SK-N-SH (cell line): ENCODE measurements around the gene SLC7A11. TPM values are rescaled to one million over a fixed set of nuclear protein-coding genes. Genes with fewer than 3 reads are reported as not detected.

ENCODE experiments used
- CTCF ChIA-PET: fragments of 300-600, 350-600 bp; formaldehyde crosslinking; extraction: SDS; loops from one replicate; lab custom pipeline; 2021; lab: Yijun Ruan, JAX
- POLR2A ChIA-PET: fragments of 350-600 bp; sonication (Branson Sonifier 250); formaldehyde crosslinking; extraction: SDS; loops from one replicate; lab custom pipeline; 2020; ENCODE audit warnings: antibody characterized with exemption, inconsistent platforms; lab: Yijun Ruan, JAX
- DNase-seq: peaks from one replicate; pipeline ENCODE4 v3.0.0; 2012
- H2AFZ ChIP-seq: fragments of 200-600 bp; sonication (generic); 2 replicates; pipeline ENCODE4 v1.8.1; 2016; ENCODE audit warnings: antibody characterized with exemption, mild to moderate bottlenecking, low read depth
- H3F3A ChIP-seq: fragments of 200-600 bp; sonication (generic); replicated peaks from 2 replicates; pipeline ENCODE3; 2016; ENCODE audit warnings: antibody characterized with exemption, mild to moderate bottlenecking; ENCODE audit not compliant: insufficient read depth
- H3K27ac ChIP-seq, 2 experiments: fragments of 200-500 bp in 1 of 2; fragments of 200-600 bp in 1 of 2; sonication (Bioruptor generic) in 1 of 2; sonication (generic), shearing (Covaris generic) in 1 of 2; 2 replicates each; pipeline versions ENCODE4 v1.5.1 to v1.6.1; 2014 to 2016; ENCODE audit warnings: low read depth in 2 of 2, inconsistent platforms in 1 of 2, low read length in 1 of 2, mild to moderate bottlenecking in 1 of 2, mixed read lengths in 1 of 2
- H3K27me3 ChIP-seq: fragments of 200-600 bp; sonication (generic), shearing (Covaris generic); 2 replicates; pipeline ENCODE4 v1.6.1; 2016; ENCODE audit warnings: mixed run types; ENCODE audit not compliant: insufficient read depth
- H3K36me3 ChIP-seq, 2 experiments: fragments of 200-500 bp in 1 of 2; fragments of 200-600 bp in 1 of 2; sonication (Bioruptor generic) in 1 of 2; sonication (generic) in 1 of 2; replicated peaks in 1 of 2; 2 replicates each; pipeline versions ENCODE3 to v1.5.1; 2014 to 2016; ENCODE audit warnings: low read length in 1 of 2, mild to moderate bottlenecking in 1 of 2; ENCODE audit not compliant: insufficient read depth in 2 of 2, control insufficient read depth in 1 of 2
- H3K4me1 ChIP-seq, 2 experiments: fragments of 200-500 bp in 1 of 2; fragments of 200-600 bp in 1 of 2; sonication (Bioruptor generic) in 1 of 2; sonication (generic), shearing (Covaris generic) in 1 of 2; 2 replicates each; pipeline versions ENCODE4 v1.5.1 to v1.6.1; 2014 to 2016; ENCODE audit warnings: low read depth in 1 of 2, low read length in 1 of 2, mixed run types in 1 of 2; ENCODE audit not compliant: insufficient read depth in 2 of 2, control insufficient read depth in 1 of 2
- H3K4me2 ChIP-seq: fragments of 200-600 bp; sonication (generic), shearing (Covaris generic); 2 replicates; pipeline ENCODE4 v1.6.1; 2017; ENCODE audit warnings: mixed run types
- H3K4me3 ChIP-seq, 2 experiments: fragments of 200-500 bp in 1 of 2; fragments of 200-600 bp in 1 of 2; sonication (Bioruptor generic) in 1 of 2; sonication (generic), shearing (Covaris generic) in 1 of 2; 2 replicates each; pipeline versions ENCODE4 v1.5.1 to v1.8.1; 2014 to 2016; ENCODE audit warnings: low read depth in 2 of 2, inconsistent platforms in 1 of 2, low read length in 1 of 2, mild to moderate bottlenecking in 1 of 2, mixed read lengths in 1 of 2, moderate library complexity in 1 of 2
- H3K79me2 ChIP-seq: fragments of 200-600 bp; sonication (generic); 2 replicates; pipeline ENCODE4 v1.8.1; 2017; ENCODE audit warnings: mild to moderate bottlenecking; ENCODE audit not compliant: insufficient read depth
- H3K9ac ChIP-seq: fragments of 200-600 bp; sonication (generic); 2 replicates; pipeline ENCODE4 v1.6.1; 2017; ENCODE audit warnings: mixed run types
- H3K9me2 ChIP-seq: fragments of 200-600 bp; sonication (generic); 2 replicates; pipeline ENCODE4 v1.6.1; 2017; ENCODE audit warnings: mixed run types
- H3K9me3 ChIP-seq: fragments of 200-600 bp; sonication (generic); 2 replicates; pipeline ENCODE4 v1.6.1; 2017; ENCODE audit warnings: mixed run types, mild to moderate bottlenecking, moderate library complexity
- H4K20me1 ChIP-seq: fragments of 200-600 bp; sonication (generic); 2 replicates; pipeline ENCODE4 v1.6.1; 2017; ENCODE audit warnings: mild to moderate bottlenecking, mixed run types; ENCODE audit not compliant: insufficient read depth
- CHD2 ChIP-seq: fragments of 150-350 bp; IDR thresholded peaks from 2 replicates; pipeline ENCODE4 v1.6.1; 2018; ENCODE audit warnings: low read length; ENCODE audit not compliant: partially characterized antibody
- EP300 ChIP-seq, 2 experiments: IDR thresholded peaks; 2 replicates each; pipeline versions ENCODE4 v1.4.0 to v1.6.1; 2012; ENCODE audit warnings: borderline replicate concordance in 1 of 2, low read depth in 1 of 2, low read length in 1 of 2
- EZH2phosphoT487 ChIP-seq: fragments of 200-600 bp; sonication (generic); IDR thresholded peaks from 2 replicates; pipeline ENCODE4 v1.6.1; 2017; ENCODE audit warnings: low read depth, mixed run types, mild to moderate bottlenecking, antibody characterized with exemption, moderate library complexity, borderline replicate concordance
- FOXJ3 ChIP-seq: sonication (generic); formaldehyde crosslinking; IDR thresholded peaks from 2 replicates; pipeline ENCODE4 v1.5.1; 2020; ENCODE audit warnings: mild to moderate bottlenecking, missing genetic modification reagents
- FOXM1 ChIP-seq: IDR thresholded peaks from 2 replicates; pipeline ENCODE4 v1.4.0; 2012; ENCODE audit warnings: low read depth, mild to moderate bottlenecking
- GATA2 ChIP-seq: sonication (generic); formaldehyde crosslinking; IDR thresholded peaks from 2 replicates; pipeline ENCODE4 v1.5.0; 2020; ENCODE audit warnings: mild to moderate bottlenecking, missing genetic modification reagents
- JUND ChIP-seq: IDR thresholded peaks from 2 replicates; pipeline ENCODE4 v1.4.0; 2012
- MEF2A ChIP-seq: IDR thresholded peaks from 2 replicates; pipeline ENCODE4 v1.4.0; 2012; ENCODE audit warnings: low read depth, borderline replicate concordance
- MXI1 ChIP-seq: IDR thresholded peaks from 2 replicates; pipeline ENCODE4 v1.6.1; 2012; ENCODE audit warnings: mild to moderate bottlenecking, low read depth, low read length, improper control_type of control experiment
- NFIC ChIP-seq: IDR thresholded peaks from 2 replicates; pipeline ENCODE4 v1.4.0; 2012; ENCODE audit warnings: borderline replicate concordance
- NRF1 ChIP-seq: IDR thresholded peaks from 2 replicates; pipeline ENCODE4 v1.6.1; 2012; ENCODE audit warnings: low read depth, mild to moderate bottlenecking, low read length
- RCOR1 ChIP-seq: fragments of 150-350 bp; IDR thresholded peaks from 2 replicates; pipeline ENCODE4 v1.6.1; 2017; ENCODE audit warnings: antibody characterized with exemption, low read length
- SIN3A ChIP-seq: IDR thresholded peaks from 2 replicates; pipeline ENCODE4 v1.6.1; 2012; ENCODE audit warnings: low read depth, mild to moderate bottlenecking, low read length, moderate library complexity, borderline replicate concordance
- SMC3 ChIP-seq: IDR thresholded peaks from 2 replicates; pipeline ENCODE4 v1.6.1; 2012; ENCODE audit warnings: low read depth, low read length, improper control_type of control experiment
- YY1 ChIP-seq: IDR thresholded peaks from 2 replicates; pipeline ENCODE4 v1.4.0; 2012; ENCODE audit warnings: low read depth, mild to moderate bottlenecking
- WGBS: methylation state at CpG from one replicate; pipeline ENCODE4 v1.1.6; 2017; ENCODE audit warnings: low lambda C conversion rate; 5-methylcytosine and 5-hydroxymethylcytosine counted together
- polyA plus RNA-seq, 3 experiments: library from polyadenylated mRNA; depleted of rRNA; stranded (reverse); fragments of >200 nt; gene quantifications; 2 replicates each; pipeline ENCODE4 v1.2.3, GENCODE V29; 2012
- TF ChIP-seq, protein P1 (sequence below): fragments of 150-350 bp; IDR thresholded peaks from 2 replicates; pipeline ENCODE4 v1.6.1; 2017; ENCODE audit warnings: antibody characterized with exemption, low read length, low read depth, borderline replicate concordance
- TF ChIP-seq, protein P2 (sequence below): IDR thresholded peaks from 2 replicates; pipeline ENCODE4 v1.4.0; 2012; ENCODE audit warnings: low read depth, borderline replicate concordance
- TF ChIP-seq, protein P3 (sequence below): IDR thresholded peaks from 2 replicates; pipeline ENCODE4 v1.4.0; 2012; ENCODE audit warnings: low read depth
- TF ChIP-seq, protein P4 (sequence below): IDR thresholded peaks from 2 replicates; pipeline ENCODE4 v1.4.0; 2012; ENCODE audit warnings: low read depth, borderline replicate concordance
- TF ChIP-seq, protein P5 (sequence below): IDR thresholded peaks from 2 replicates; pipeline ENCODE4; 2012

SLC7A11 gene
- polyA plus RNA-seq, 1 of the 3 experiments (the other 2 are of a cell fraction) = 3.1 TPM

DNA sequence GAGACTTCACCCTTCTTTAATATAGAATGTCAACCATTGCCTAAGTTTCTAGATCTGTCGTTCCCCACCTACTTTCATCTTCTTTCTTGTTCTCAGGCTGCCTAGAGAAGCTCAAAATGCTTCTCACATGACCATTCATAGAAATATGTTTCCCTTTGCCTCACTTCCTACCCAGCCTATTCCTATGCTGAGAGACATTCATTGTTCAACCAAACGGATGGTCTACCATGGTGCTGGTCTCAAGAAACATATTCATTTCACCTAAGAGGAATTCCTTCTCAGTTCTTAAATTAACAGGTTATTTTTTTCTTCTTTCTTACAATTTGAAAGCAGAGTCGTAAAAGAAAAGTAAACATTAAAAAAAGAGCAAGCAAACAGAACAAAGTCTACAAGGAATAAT lies 20.3 kb upstream of the SLC7A11 start:
- Histone ChIP-seq H3K9ac (no peak overlapping the region), H3K9me3 (no peaks in the 10 kb centered on the region), H3K27ac (no peak overlapping the region), H3K9me2 (no peaks in the 10 kb centered on the region), H2AFZ (no peak overlapping the region; the same call in 1 of the 2 replicates), H3F3A (no peaks in the 10 kb centered on the region), H3K79me2 (no peaks in the 10 kb centered on the region), H3K4me1 (peaks cover 0 to 5% of the 10 kb centered on the region in 2 experiments; a peak in 2 of 4 replicates), H3K4me2 (no peak overlapping the region), H3K4me3 (no peak overlapping the region), H3K36me3 (no peaks in the 10 kb centered on the region), H4K20me1 (no peaks in the 10 kb centered on the region), H3K27me3 (no peaks in the 10 kb centered on the region)
- TF ChIP-seq SIN3A (no peak), FOXM1 (no peak), NRF1 (no peak), EP300 (IDR thresholded peaks at IDR 0.05; ENCODE audit: borderline replicate concordance in 1 of 2, low read depth in 1 of 2, low read length in 1 of 2) (no peak), FOXJ3 (CRISPR knock-in tag) (no peak), SMC3 (no peak)
- TF ChIP-seq, protein P1, sequence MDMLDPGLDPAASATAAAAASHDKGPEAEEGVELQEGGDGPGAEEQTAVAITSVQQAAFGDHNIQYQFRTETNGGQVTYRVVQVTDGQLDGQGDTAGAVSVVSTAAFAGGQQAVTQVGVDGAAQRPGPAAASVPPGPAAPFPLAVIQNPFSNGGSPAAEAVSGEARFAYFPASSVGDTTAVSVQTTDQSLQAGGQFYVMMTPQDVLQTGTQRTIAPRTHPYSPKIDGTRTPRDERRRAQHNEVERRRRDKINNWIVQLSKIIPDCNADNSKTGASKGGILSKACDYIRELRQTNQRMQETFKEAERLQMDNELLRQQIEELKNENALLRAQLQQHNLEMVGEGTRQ = no peak
- POLR2A ChIA-PET = no interaction called here
- DNase-seq = no peak
- CTCF ChIA-PET = no interaction called here
- WGBS = 60% methylated on average over 3 of the region's 3 CpGs

DNA sequence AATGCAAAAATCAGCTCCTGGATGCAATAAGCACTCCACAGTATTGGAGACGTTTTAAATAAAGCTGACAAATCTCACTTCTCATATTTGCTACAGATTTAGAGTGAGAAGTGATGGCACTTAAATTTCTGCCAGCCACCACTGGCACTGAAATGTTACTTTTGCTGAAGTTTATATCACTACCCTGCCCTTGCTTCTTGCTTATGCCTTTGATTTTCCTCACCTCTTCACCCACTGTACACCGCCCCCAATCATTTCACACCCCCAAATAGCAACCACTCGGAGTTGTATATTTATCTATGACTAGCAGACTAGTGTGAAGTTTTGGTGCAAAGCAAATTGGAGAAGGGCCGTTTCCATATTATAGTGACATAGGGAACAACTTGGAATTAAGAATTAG lies 19.9 kb upstream of the SLC7A11 start:
- Histone ChIP-seq H3K27me3 (no peaks in the 10 kb centered on the region), H3K4me1 (peaks cover 0 to 5% of the 10 kb centered on the region in 2 experiments; a peak in 2 of 4 replicates), H3K27ac (no peak overlapping the region), H3K9me2 (no peaks in the 10 kb centered on the region), H3K9ac (no peak overlapping the region), H3K9me3 (no peaks in the 10 kb centered on the region), H3K79me2 (no peaks in the 10 kb centered on the region), H2AFZ (no peak overlapping the region), H3K4me2 (no peak overlapping the region), H3K36me3 (no peaks in the 10 kb centered on the region), H3K4me3 (no peak overlapping the region), H4K20me1 (no peaks in the 10 kb centered on the region), H3F3A (no peaks in the 10 kb centered on the region)
- ChIA-PET CTCF (no interaction called here), POLR2A (no interaction called here)
- TF ChIP-seq, protein P1 = no peak
- TF ChIP-seq RCOR1 (no peak), MEF2A (no peak), MXI1 (no peak), YY1 (no peak), EZH2phosphoT487 (no peak), CHD2 (no peak), NFIC (no peak), GATA2 (CRISPR knock-in tag) (no peak), JUND (no peak)
- TF ChIP-seq, protein P2, sequence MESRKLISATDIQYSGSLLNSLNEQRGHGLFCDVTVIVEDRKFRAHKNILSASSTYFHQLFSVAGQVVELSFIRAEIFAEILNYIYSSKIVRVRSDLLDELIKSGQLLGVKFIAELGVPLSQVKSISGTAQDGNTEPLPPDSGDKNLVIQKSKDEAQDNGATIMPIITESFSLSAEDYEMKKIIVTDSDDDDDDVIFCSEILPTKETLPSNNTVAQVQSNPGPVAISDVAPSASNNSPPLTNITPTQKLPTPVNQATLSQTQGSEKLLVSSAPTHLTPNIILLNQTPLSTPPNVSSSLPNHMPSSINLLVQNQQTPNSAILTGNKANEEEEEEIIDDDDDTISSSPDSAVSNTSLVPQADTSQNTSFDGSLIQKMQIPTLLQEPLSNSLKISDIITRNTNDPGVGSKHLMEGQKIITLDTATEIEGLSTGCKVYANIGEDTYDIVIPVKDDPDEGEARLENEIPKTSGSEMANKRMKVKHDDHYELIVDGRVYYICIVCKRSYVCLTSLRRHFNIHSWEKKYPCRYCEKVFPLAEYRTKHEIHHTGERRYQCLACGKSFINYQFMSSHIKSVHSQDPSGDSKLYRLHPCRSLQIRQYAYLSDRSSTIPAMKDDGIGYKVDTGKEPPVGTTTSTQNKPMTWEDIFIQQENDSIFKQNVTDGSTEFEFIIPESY = no peak
- TF ChIP-seq, protein P3, sequence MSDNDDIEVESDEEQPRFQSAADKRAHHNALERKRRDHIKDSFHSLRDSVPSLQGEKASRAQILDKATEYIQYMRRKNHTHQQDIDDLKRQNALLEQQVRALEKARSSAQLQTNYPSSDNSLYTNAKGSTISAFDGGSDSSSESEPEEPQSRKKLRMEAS = no peak
- TF ChIP-seq, protein P4, sequence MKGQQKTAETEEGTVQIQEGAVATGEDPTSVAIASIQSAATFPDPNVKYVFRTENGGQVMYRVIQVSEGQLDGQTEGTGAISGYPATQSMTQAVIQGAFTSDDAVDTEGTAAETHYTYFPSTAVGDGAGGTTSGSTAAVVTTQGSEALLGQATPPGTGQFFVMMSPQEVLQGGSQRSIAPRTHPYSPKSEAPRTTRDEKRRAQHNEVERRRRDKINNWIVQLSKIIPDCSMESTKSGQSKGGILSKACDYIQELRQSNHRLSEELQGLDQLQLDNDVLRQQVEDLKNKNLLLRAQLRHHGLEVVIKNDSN = no peak
- TF ChIP-seq, protein P5, sequence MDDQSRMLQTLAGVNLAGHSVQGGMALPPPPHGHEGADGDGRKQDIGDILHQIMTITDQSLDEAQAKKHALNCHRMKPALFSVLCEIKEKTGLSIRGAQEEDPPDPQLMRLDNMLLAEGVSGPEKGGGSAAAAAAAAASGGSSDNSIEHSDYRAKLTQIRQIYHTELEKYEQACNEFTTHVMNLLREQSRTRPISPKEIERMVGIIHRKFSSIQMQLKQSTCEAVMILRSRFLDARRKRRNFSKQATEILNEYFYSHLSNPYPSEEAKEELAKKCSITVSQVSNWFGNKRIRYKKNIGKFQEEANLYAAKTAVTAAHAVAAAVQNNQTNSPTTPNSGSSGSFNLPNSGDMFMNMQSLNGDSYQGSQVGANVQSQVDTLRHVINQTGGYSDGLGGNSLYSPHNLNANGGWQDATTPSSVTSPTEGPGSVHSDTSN = no peak
- WGBS = 85% methylated on average over 4 of the region's 4 CpGs
- no peak for DNase-seq
